DMS53 (cell line): ENCODE results near the gene RAVER2.
A peak's percentile ranks its signal among the peaks of the same experiment; 100 is the strongest.
"Not testable (repeated sequence)": the region's sequence is repeated elsewhere in the genome, so short reads cannot be mapped to it uniquely, and the experiment has no call there.

ENCODE experiments used
- DNase-seq: peaks from one replicate; lab custom pipeline; 2025; lab: John Stamatoyannopoulos, UW

The RAVER2 gene

GRCh38 chr1:64811131-64811530, 66.3 kb downstream of the RAVER2 start:
- peak; percentile 25 for DNase-seq

GRCh38 chr1:64814427-64814826, 69.6 kb downstream of the RAVER2 start:
- no peak for DNase-seq

GRCh38 chr1:64817364-64817763, 72.5 kb downstream of the RAVER2 start:
- not testable (repeated sequence) for DNase-seq

DNA sequence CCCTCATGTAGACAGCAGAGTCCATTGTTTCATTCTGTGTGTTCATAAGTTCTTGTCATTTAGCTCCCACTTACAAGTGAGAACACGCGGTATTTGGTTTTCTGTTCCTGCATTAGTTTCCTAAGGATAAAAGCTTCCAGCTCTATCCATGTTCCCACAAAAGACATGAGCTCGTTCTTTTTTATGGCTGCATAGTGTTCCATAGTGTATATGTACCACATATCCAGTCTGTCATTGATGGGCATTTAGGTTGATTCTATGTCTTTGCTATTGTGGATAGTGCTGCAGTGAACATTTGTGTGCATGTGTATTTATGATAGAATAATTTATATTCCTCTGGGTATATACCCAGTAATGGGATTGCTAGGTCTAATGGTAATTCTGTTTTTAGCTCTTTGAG, 75.7 kb downstream of the RAVER2 start:
- DNase-seq, result not testable (repeated sequence)

DNA sequence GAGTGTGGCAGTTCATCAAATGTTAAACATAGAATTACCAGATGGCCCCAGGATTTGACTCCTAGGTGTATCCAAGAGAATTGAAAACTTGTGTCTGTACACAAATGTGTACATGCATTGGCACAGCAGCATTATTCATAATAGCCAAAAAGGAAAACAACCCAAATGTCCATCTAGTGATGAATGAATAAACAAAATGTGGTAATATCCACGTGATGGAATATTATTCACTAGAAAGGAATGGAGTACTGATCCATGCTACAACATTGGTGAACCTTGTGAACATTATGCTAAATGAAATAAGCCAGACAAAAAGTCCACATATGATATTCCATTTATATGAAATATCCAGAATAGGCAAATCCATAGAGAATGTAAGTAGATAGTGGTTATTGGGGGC, 77.7 kb downstream of the RAVER2 start:
- no peak for DNase-seq

GRCh38 chr1:64823691-64824476, 79.0 kb downstream of the RAVER2 start:
- peak; percentile 93 for DNase-seq

GRCh38 chr1:64826991-64827390, 82.1 kb downstream of the RAVER2 start:
- DNase-seq, result no peak

DNA sequence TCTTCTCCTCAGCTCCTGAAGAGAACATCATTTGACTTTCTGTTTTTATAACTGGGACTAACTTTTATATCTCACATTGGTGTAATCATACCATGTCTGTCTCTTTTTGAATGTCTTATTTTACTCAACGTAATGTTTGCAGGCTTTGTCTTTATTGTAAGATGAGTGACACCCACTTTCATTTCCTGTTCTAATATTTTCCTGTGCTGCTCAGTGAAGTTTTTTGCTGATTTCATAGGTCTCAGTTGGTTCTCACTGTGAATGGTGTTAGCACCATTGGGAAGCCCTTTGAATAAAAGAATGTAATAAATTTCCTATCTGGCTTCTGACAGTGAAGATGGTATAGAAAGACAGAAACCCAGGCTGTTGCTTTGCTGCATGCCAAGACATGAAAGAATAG, 84.0 kb downstream of the RAVER2 start:
- DNase-seq, result no peak

- DNase-seq, result no peak
Observed at GRCh38 chr1:64829411-64830029, 84.6 kb downstream of the RAVER2 start.

GRCh38 chr1:64830030-64830651, 85.3 kb downstream of the RAVER2 start:
- DNase-seq, result no peak

DNA sequence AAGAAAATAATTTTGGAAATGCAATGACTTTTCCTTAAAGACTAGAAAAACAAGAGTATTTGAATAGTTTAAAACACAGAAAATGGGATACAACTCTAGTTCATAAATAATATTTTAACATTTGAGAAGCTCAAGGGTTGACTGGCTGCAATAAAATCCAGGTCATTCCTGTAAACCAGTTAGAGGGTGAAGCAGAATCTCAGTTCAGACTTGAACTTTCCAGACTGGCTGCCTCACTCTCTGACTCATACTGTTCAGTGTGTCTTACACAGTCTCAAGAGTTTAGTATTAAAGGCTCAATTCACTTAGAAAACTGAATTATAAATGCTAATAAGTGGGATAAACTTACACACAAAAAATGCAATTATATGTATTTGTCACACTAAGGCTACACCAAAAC, 89.9 kb downstream of the RAVER2 start:
- DNase-seq, result no peak

DNA sequence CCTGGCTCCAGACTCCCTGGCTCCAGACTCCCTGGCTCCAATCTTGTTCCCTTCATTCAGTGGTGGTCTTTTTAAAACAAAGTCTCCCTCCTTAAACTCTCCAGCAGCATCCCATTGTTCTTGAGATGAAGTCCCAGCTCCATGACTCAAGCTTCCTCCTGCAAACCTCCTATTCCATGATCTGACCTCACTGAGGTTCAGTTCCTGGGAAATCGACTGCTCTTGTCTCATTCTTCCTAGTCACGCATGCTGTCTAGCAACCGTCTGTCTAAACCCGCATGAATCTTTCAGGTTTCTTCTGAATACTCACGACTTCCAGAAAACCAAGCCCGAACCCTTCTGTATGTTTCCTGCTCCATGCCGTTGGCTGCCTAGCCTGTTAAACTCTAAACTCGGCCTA, 91.9 kb downstream of the RAVER2 start:
- no peak for DNase-seq

- DNase-seq, result no peak
Observed at GRCh38 chr1:64838486-64838885, 93.6 kb downstream of the RAVER2 start.

- DNase-seq, result no peak
Observed at GRCh38 chr1:64839261-64839660, 94.4 kb downstream of the RAVER2 start.

GRCh38 chr1:64839732-64840405, 95.0 kb downstream of the RAVER2 start:
- no peak for DNase-seq

- no peak for DNase-seq
Observed at GRCh38 chr1:64841330-64842065, 96.6 kb downstream of the RAVER2 start.

DNA sequence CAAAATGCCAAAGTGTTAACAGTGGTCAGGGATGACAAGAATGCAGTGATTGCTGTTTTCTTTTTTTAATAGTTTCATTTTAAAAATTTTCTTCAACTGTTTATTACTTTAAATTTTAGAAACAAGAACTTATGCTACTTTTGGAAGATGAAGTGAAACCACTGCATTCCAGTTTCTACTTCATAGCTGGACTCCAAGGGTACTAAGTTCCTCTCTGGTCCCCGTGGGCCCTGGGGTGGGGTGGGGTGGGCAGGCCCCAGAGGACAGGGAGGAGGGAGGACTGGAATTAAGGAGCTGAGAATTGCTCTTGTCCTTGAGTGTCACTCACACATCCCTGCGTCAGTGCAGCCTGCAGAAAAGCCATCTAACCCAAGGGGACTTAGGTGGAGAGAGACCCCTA, 97.3 kb downstream of the RAVER2 start:
- no peak for DNase-seq

DNA sequence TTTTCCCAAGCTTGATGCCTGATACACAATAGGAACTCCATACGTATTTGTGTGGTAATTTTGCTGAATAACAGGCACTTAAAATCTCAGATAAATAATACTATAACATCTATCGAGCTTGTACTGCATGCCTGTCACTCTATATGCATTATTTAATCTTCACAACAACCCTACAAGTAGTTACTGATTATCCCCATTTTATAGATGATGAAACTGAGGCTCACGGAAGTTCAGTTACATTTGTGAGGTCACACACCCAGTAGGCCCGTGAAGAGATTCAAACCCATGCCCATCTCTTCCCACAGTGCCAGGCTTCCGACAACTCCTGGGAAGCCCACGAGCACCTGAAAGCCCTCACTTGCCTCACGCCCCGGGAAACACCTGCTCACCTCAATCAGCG, 98.8 kb downstream of the RAVER2 start:
- DNase-seq, result no peak

- no peak for DNase-seq
Observed at GRCh38 chr1:64844175-64844574, 99.3 kb downstream of the RAVER2 start.

GRCh38 chr1:64844609-64845008, 99.7 kb downstream of the RAVER2 start:
- DNase-seq, result no peak

- no peak for DNase-seq
Observed at GRCh38 chr1:64845831-64846425, 101.1 kb downstream of the RAVER2 start.
